SK-N-SH treated with all-trans-retinoic acid at 6 μM for 48 hours (cell line): ENCODE measurements around the gene GP1BA.

ENCODE experiments used
- PATZ1 ChIP-seq: fragments of 250-450 bp; sonication (Bioruptor Pico); IDR thresholded peaks from 2 replicates; pipeline ENCODE4 v1.8.0; 2020; ENCODE audit warnings: mild to moderate bottlenecking, moderate library complexity, borderline replicate concordance
- POU6F1 ChIP-seq: fragments of 250-450 bp; sonication (Bioruptor Pico); IDR thresholded peaks from 2 replicates; pipeline ENCODE4 v1.8.0; 2021; ENCODE audit warnings: low read depth, mild to moderate bottlenecking, moderate library complexity, borderline replicate concordance
- ZC3H10 ChIP-seq: fragments of 250-450 bp; sonication (Bioruptor Pico); IDR thresholded peaks from 2 replicates; pipeline ENCODE4 v1.5.1; 2021; ENCODE audit warnings: mild to moderate bottlenecking, moderate library complexity
- ZFP30 ChIP-seq: fragments of 450-650 bp; formaldehyde crosslinking; IDR thresholded peaks from 2 replicates; pipeline ENCODE4 v1.5.0; 2022; ENCODE audit warnings: mild to moderate bottlenecking, moderate library complexity

GRCh38 chr17:4939796-4940554 is 7.9 kb downstream of the GP1BA start, which contains the start of the genes RNF167 and SLC25A11:
- TF ChIP-seq ZC3H10 (no peak), PATZ1 (CRISPR knock-in tag) (no peak), POU6F1 (CRISPR knock-in tag) (no peak), ZFP30 (no peak)
